ENCODE results near the gene GPRC5B. TPM values are rescaled to one million over a fixed set of nuclear protein-coding genes. Genes with fewer than 3 reads are reported as not detected.

GPRC5B gene
- total RNA-seq, 4 donors from 2014 or later, result 16.5 to 53.0 (median 22.3) TPM

GRCh38 chr16:19817122-19817521 lies 67.5 kb downstream of the GPRC5B start:
- Histone ChIP-seq H3K36me3 (no peaks in the 10 kb centered on the region), H3K27me3 (no peaks in the 10 kb centered on the region), H3K4me1 (no peaks in the 10 kb centered on the region), H3K4me3 (no peak overlapping the region), H3K27ac (no peak overlapping the region), H3K9me3 (no peaks in the 10 kb centered on the region)
- DNase-seq, result no peak
- no peak for TF ChIP-seq CTCF (IDR thresholded peaks at IDR 0.05)
- TF ChIP-seq POLR2A (IDR thresholded peaks at IDR 0.05), result no peak
- intact Hi-C loops (cut with DNase I; ENCODE audit: low total_unique reads), result no loop called here

GRCh38 chr16:19815418-19815817 lies 69.2 kb downstream of the GPRC5B start:
- DNase-seq, result no peak
- H3K4me3 ChIP-seq, result no peak overlapping the region
- no peaks in the 10 kb centered on the region for H3K4me1 ChIP-seq
- no peak overlapping the region for H3K27ac ChIP-seq
- no peaks in the 10 kb centered on the region for H3K9me3 ChIP-seq
- no peaks in the 10 kb centered on the region for H3K36me3 ChIP-seq
- TF ChIP-seq POLR2A (IDR thresholded peaks at IDR 0.05) (no peak), CTCF (IDR thresholded peaks at IDR 0.05) (no peak)
- intact Hi-C loops (cut with DNase I; ENCODE audit: low total_unique reads), result no loop called here
- no peaks in the 10 kb centered on the region for H3K27me3 ChIP-seq

- TF ChIP-seq CTCF (IDR thresholded peaks at IDR 0.05) (no peak), POLR2A (IDR thresholded peaks at IDR 0.05) (no peak)
- Histone ChIP-seq H3K4me3 (no peak overlapping the region), H3K9me3 (no peaks in the 10 kb centered on the region), H3K27ac (no peak overlapping the region), H3K4me1 (no peaks in the 10 kb centered on the region), H3K27me3 (no peaks in the 10 kb centered on the region), H3K36me3 (no peaks in the 10 kb centered on the region)
- no peak for DNase-seq
- intact Hi-C loops (cut with DNase I; ENCODE audit: low total_unique reads), result no loop called here
These were observed 71.7 kb downstream of the GPRC5B start for GRCh38 chr16:19812986-19813385.

GRCh38 chr16:19810817-19811731 lies 73.6 kb downstream of the GPRC5B start:
- TF ChIP-seq POLR2A (IDR thresholded peaks at IDR 0.05) (no peak), CTCF (IDR thresholded peaks at IDR 0.05) (no peak)
- no peaks in the 10 kb centered on the region for H3K4me1 ChIP-seq
- no peaks in the 10 kb centered on the region for H3K27me3 ChIP-seq
- no peaks in the 10 kb centered on the region for H3K36me3 ChIP-seq
- peak overlapping the region; percentile 6 to 50 for H3K27ac ChIP-seq
- H3K9me3 ChIP-seq, result no peaks in the 10 kb centered on the region
- DNase-seq, result no peak
- intact Hi-C loops (cut with DNase I; ENCODE audit: low total_unique reads), result no loop called here
- no peak overlapping the region for H3K4me3 ChIP-seq

- Histone ChIP-seq H3K4me1 (no peaks in the 10 kb centered on the region), H3K9me3 (no peaks in the 10 kb centered on the region), H3K36me3 (no peaks in the 10 kb centered on the region), H3K27me3 (no peaks in the 10 kb centered on the region), H3K4me3 (no peak overlapping the region), H3K27ac (peak overlapping the region in 1 of 2 donors; percentile 35)
- intact Hi-C loops (cut with DNase I; ENCODE audit: low total_unique reads), result no loop called here
- TF ChIP-seq CTCF (IDR thresholded peaks at IDR 0.05) (no peak), POLR2A (IDR thresholded peaks at IDR 0.05) (no peak)
- no peak for DNase-seq
These were observed 75.0 kb downstream of the GPRC5B start for GRCh38 chr16:19809693-19810092.

Data from uterus (tissue), 4 donors.